GM12873 (cell line): ENCODE measurements around the gene BACH2.

ENCODE experiments used
- TF ChIP-seq, protein P1 (sequence below): IDR thresholded peaks from 2 replicates; pipeline ENCODE4 v1.5.1; 2012; ENCODE audit warnings: low read depth, mild to moderate bottlenecking, moderate library complexity, low read length, control low read depth; ENCODE audit not compliant: insufficient read depth; ENCODE audit errors: missing control alignments

Gene BACH2

GRCh38 chr6:90241229-90241880, 55.3 kb downstream of the BACH2 start:
- TF ChIP-seq, protein P1, sequence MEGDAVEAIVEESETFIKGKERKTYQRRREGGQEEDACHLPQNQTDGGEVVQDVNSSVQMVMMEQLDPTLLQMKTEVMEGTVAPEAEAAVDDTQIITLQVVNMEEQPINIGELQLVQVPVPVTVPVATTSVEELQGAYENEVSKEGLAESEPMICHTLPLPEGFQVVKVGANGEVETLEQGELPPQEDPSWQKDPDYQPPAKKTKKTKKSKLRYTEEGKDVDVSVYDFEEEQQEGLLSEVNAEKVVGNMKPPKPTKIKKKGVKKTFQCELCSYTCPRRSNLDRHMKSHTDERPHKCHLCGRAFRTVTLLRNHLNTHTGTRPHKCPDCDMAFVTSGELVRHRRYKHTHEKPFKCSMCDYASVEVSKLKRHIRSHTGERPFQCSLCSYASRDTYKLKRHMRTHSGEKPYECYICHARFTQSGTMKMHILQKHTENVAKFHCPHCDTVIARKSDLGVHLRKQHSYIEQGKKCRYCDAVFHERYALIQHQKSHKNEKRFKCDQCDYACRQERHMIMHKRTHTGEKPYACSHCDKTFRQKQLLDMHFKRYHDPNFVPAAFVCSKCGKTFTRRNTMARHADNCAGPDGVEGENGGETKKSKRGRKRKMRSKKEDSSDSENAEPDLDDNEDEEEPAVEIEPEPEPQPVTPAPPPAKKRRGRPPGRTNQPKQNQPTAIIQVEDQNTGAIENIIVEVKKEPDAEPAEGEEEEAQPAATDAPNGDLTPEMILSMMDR: no peak

DNA sequence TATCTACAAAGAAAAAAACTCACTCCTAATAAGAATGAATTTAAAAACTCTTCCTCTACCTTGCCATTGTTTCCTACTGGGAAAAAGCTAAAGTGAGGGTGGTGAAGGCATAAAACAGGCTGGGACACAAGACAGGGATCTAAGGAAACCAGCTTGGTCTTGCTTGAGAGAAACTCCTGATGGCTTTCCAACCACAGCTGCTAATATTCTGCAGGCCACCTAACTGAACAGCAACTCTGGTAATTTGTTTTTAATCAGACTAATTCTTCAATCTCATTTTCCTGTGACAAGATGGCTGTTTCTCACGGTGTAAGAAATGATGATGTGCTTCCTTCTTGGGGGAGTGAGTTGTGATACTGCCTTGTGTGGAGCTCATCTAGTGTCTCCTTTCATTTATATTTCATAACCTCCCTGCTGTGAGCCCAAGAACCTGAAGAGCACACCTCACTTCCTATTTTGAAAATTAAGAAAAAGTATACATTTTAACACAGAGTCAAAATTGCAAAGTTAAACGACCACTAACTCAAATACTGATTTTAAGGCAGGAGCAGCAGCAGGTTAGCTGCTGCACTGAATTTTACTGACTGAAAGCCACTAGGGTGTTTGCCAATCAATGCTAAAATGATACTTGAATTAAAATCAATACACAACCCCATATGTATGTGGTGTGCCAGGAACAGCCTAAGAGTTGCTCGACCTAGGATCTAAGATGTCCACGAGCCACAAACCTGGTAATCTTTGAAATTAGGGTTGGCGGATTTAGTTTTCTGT, 58.0 kb downstream of the BACH2 start:
- TF ChIP-seq, protein P1: no peak

- TF ChIP-seq, protein P1: no peak
Measured at GRCh38 chr6:90237350-90237990, 59.2 kb downstream of the BACH2 start.

DNA sequence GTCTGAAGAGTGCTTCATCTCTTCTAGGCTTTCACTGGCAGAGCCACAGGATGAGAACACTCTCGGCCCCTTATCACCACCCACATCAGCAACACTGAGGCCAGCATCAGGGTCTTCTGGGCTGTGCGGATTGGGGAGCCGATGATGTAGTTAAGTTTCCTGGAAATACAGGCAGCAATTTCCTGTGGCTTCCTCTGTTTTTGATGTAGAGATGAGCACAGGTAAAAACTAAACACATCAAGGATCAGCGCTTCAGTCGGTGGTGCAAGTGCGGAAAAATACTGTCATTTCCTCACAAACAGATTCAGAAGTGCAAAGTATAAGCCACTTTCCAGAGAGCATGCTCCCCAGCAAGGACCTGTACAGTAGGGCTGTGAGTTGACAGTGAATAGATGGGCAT, 62.6 kb downstream of the BACH2 start:
- TF ChIP-seq, protein P1: no peak

DNA sequence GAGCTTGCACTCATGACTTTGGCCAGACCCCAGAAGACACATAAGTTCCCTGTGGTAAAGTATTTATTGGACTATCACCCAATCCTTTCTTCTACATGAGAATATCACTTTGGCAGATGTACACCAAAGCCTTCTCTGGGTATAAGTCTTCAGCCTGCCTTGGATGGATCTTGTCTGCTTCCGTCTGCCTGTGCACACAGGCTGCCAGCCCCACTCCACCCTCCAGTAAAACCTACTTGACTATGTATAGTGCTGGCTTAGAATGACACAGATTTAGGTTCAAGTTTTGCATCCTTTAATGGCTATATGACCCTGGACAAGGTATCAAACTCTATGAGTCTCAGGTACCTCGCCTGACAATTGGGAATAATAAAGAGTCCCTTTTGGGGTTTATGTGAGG, 63.4 kb downstream of the BACH2 start:
- TF ChIP-seq, protein P1: no peak

- TF ChIP-seq, protein P1: no peak
Measured at GRCh38 chr6:90231798-90232197, 64.8 kb downstream of the BACH2 start.

DNA sequence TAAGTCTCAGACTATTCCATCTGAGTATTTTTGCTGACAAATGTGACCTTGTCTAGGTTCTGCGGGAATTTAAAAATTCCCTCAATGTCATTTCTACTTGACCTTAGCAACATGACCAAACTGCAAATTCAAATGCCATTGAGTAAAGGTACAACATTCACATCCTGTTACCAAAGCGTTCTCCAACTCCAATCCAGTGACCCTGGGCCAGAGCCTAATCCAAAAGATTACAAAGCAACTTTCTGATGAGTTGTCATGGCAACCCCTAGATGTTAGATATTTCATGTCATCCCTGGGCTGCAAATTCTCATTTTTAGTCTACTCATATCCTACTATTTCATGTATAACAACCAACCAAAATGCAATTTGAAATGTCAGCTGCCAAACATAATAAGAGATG, 65.3 kb downstream of the BACH2 start:
- TF ChIP-seq, protein P1: no peak
